K562 (cell line): ENCODE results near the gene SLC25A53. TPM values are rescaled to one million over a fixed set of nuclear protein-coding genes. Genes with fewer than 3 reads are reported as not detected.
"Not testable (repeated sequence)": the region's sequence is repeated elsewhere in the genome, so short reads cannot be mapped to it uniquely, and the experiment has no call there.

ENCODE experiments used
- ATAC-seq: fragments of 200-7000 bp; cut with Tn5 transposase; 3 replicates; pipeline ENCODE4 v1.9.1; 2020; ENCODE audit warnings: moderate library complexity
- BruUV-seq: library from RNA; stranded (reverse); fragments of 400-500 nt; replicated peaks from 2 replicates; lab custom pipeline; 2021; lab: Mats Ljungman, UMichigan
- CTCF ChIA-PET: fragments of 300-600 bp; formaldehyde crosslinking; extraction: SDS; loops from one replicate; lab custom pipeline; 2021; ENCODE audit warnings: low intra/inter-chr PET ratio; lab: Yijun Ruan, JAX
- POLR2A ChIA-PET: fragments of 300-600, 350-650 bp; sonication (Branson Sonifier 250); formaldehyde crosslinking; extraction: SDS; loops from one replicate; lab custom pipeline; 2021; ENCODE audit warnings: antibody characterized with exemption, inconsistent platforms; lab: Yijun Ruan, JAX
- DNase-seq, 4 experiments: peaks; one replicate each; pipeline versions ENCODE4 v3.0.0 to v3.0.0-alpha.2; 2011 to 2018; ENCODE audit warnings: low spot score in 3 of 4, mixed read lengths in 3 of 4; ENCODE audit errors: extremely low read depth in 1 of 4
- FAIRE-seq: peaks from 2 replicates; lab custom pipeline; 2011; peaks lifted over from hg19 to GRCh38; lab: Jason Lieb, UNC
- H2AFZ ChIP-seq: 2 replicates; pipeline ENCODE4 v1.6.0; 2011; ENCODE audit warnings: low read depth, low read length, control low read depth, inconsistent platforms
- H3K27ac ChIP-seq: fragments of 200-600 bp; 3 replicates; pipeline ENCODE4 v1.8.0; 2011; ENCODE audit warnings: low read depth, mild to moderate bottlenecking, control low read depth, inconsistent platforms, low read length, moderate library complexity, mixed read lengths; ENCODE audit errors: extremely low read depth
- H3K27me3 ChIP-seq, 2 experiments: fragments of 300-600 bp in 1 of 2; 2 replicates in 1 of 2; 3 replicates in 1 of 2; pipeline versions ENCODE4 v1.6.0 to v1.8.0; 2011; ENCODE audit warnings: inconsistent platforms in 2 of 2, low read length in 2 of 2, mild to moderate bottlenecking in 1 of 2, mixed read lengths in 1 of 2, moderate library complexity in 1 of 2; ENCODE audit not compliant: control insufficient read depth in 2 of 2, insufficient read depth in 2 of 2
- H3K36me3 ChIP-seq: fragments of 300-600 bp; 3 replicates; pipeline ENCODE4 v1.8.0; 2011; ENCODE audit warnings: mild to moderate bottlenecking, low read length, inconsistent platforms; ENCODE audit not compliant: control insufficient read depth, insufficient read depth
- H3K4me1 ChIP-seq, 2 experiments: fragments of 200-600 bp in 1 of 2; replicated peaks in 1 of 2; 2 replicates in 1 of 2; 3 replicates in 1 of 2; pipeline versions ENCODE4 v1.5.1 to v1.8.0; 2011; ENCODE audit warnings: inconsistent platforms in 2 of 2, low read length in 2 of 2, mild to moderate bottlenecking in 1 of 2, mixed read lengths in 1 of 2, moderate library complexity in 1 of 2; ENCODE audit not compliant: control insufficient read depth in 2 of 2, insufficient read depth in 2 of 2
- H3K4me2 ChIP-seq: 2 replicates; pipeline ENCODE4 v1.6.1; 2011; ENCODE audit warnings: low read length, control low read depth, inconsistent platforms, mixed read lengths; ENCODE audit not compliant: insufficient read depth
- H3K4me3 ChIP-seq: fragments of 200-600 bp; sonication (generic), shearing (Covaris generic); 2 replicates; pipeline ENCODE4 v1.5.1; 2016; ENCODE audit warnings: control low read depth, inconsistent platforms
- H3K79me2 ChIP-seq: fragments of 200-600 bp; 3 replicates; pipeline ENCODE4 v1.8.0; 2011; ENCODE audit warnings: low read length, inconsistent platforms; ENCODE audit not compliant: control insufficient read depth, insufficient read depth
- H3K9ac ChIP-seq, 2 experiments: 2 replicates each; pipeline versions ENCODE4 v1.6.0 to v1.6.1; 2011; ENCODE audit warnings: low read depth in 2 of 2, low read length in 2 of 2, control low read depth in 1 of 2, inconsistent platforms in 1 of 2, mild to moderate bottlenecking in 1 of 2, mixed read lengths in 1 of 2; ENCODE audit not compliant: insufficient read depth in 1 of 2
- H3K9me1 ChIP-seq: one replicate; pipeline ENCODE4 v1.6.0; 2011; ENCODE audit warnings: inconsistent platforms, mild to moderate bottlenecking, low read length, moderate library complexity; ENCODE audit not compliant: control insufficient read depth, insufficient read depth
- H3K9me3 ChIP-seq: replicated peaks from 2 replicates; pipeline ENCODE4 v1.5.1; 2011; ENCODE audit warnings: low read depth, low read length, inconsistent platforms; ENCODE audit not compliant: control insufficient read depth, insufficient read depth
- H4K20me1 ChIP-seq: replicated peaks from 2 replicates; pipeline ENCODE4 v1.6.1; 2011; ENCODE audit warnings: low read length, inconsistent platforms, mixed read lengths; ENCODE audit not compliant: control insufficient read depth, insufficient read depth
- E2F6 ChIP-seq, 2 experiments: IDR thresholded peaks; 2 replicates each; pipeline ENCODE4 v1.6.1; 2011; ENCODE audit warnings: borderline replicate concordance in 1 of 2, control low read depth in 1 of 2, low read depth in 1 of 2, low read length in 1 of 2, mild to moderate bottlenecking in 1 of 2, mixed read lengths in 1 of 2, moderate library complexity in 1 of 2; ENCODE audit not compliant: insufficient read depth in 1 of 2, insufficient read length in 1 of 2, poor library complexity in 1 of 2, severe bottlenecking in 1 of 2; ENCODE audit errors: extremely low read depth in 1 of 2
- ZBTB2 ChIP-seq: fragments of 450-650 bp; IDR thresholded peaks from 2 replicates; pipeline ENCODE4 v1.6.1; 2016; ENCODE audit warnings: antibody characterized with exemption
- WGBS: fragments of 100-300 bp; shearing (Covaris generic); methylation state at CpG from one replicate; pipeline ENCODE4 v1.1.6; 2016; ENCODE audit warnings: low coverage, mixed read lengths; ENCODE audit not compliant: insufficient coverage; ENCODE audit errors: missing lambda C conversion rate; 5-methylcytosine and 5-hydroxymethylcytosine counted together
- in situ Hi-C: fragments of 300-500 bp; cut with MboI; formaldehyde crosslinking; loops from 4 replicates; pipeline ENCODE4 v1.15.0; 2018; ENCODE audit warnings: inconsistent platforms, mixed read lengths
- intact Hi-C: fragments of 100-400 bp; cut with micrococcal nuclease; formaldehyde crosslinking; loops from 2 replicates; pipeline ENCODE4 v1.14.2; 2022
- polyA plus RNA-seq, 8 experiments: library from polyadenylated mRNA; depleted of rRNA in 4 of 8; stranded (reverse) in 5 of 8; unstranded in 3 of 8; fragments of >200 nt; fragmentation: Nextera tagmentation in 2 of 8; fragmentation: Illumina TruSeq in 1 of 8; extraction: Ambion mirVana in 2 of 8; extraction: Trizol in 1 of 8; gene quantifications; 2 replicates each; pipeline versions ENCODE4 v1.2.1 to v1.2.3, GENCODE V29; 2011 to 2014; ENCODE audit warnings: inconsistent platforms in 1 of 8, missing spikeins in 1 of 8
- total RNA-seq, 7 experiments: library from RNA; depleted of rRNA in 6 of 7; stranded (reverse); fragments of >200 nt in 6 of 7; fragmentation: Illumina TruSeq in 2 of 7; extraction: Trizol in 2 of 7; gene quantifications; 2 replicates each; pipeline versions ENCODE4 v1.2.1 to v1.2.3, GENCODE V29; 2011 to 2021; ENCODE audit warnings: low replicate concordance in 1 of 7

SLC25A53 gene
- total and polyA plus RNA-seq, 9 of the 15 experiments (the other 6 are each of a cell fraction or from before 2014, with no cell fraction given): 2.4 to 8.6 (median 5.6) TPM

- BruUV-seq: no TSS peak
- POLR2A ChIA-PET: no interaction called here
- H4K20me1 ChIP-seq: no peaks in the 10 kb centered on the region
- no peaks in the 10 kb centered on the region for H3K9me1 ChIP-seq
- peak within 1 kb of the TSS in 1 of 2 experiments; percentile 45; a peak in 1 of 4 replicates for H3K9ac ChIP-seq
- 22% methylated on average over 11 of the region's 67 CpGs for WGBS
- peak; percentile 60 for ATAC-seq
- no peak within 1 kb of the TSS for H3K27ac ChIP-seq
- peak within 1 kb of the TSS; percentile 18; the same call in 1 of the 2 replicates for H3K4me3 ChIP-seq
- CTCF ChIA-PET: no interaction called here
- peaks cover 8 to 31% of the 10 kb centered on the region in 2 experiments for H3K27me3 ChIP-seq
- in situ Hi-C loops (no loop called here), intact Hi-C loops (no loop called here)
- no peak within 1 kb of the TSS for H2AFZ ChIP-seq
- TF ChIP-seq ZBTB2 (no peak), E2F6 (IDR thresholded peaks at IDR 0.05; ENCODE audit: borderline replicate concordance in 1 of 2, extremely low read depth in 1 of 2, insufficient read depth in 1 of 2, insufficient read length in 1 of 2, low read depth in 1 of 2, low read length in 1 of 2, poor library complexity in 1 of 2, severe bottlenecking in 1 of 2) (peak in 1 of 2 experiments; percentile 18)
- peak; percentile 3 to 34 (median 26) for DNase-seq
- no peaks in the 10 kb centered on the region for H3K79me2 ChIP-seq
- H3K4me1 ChIP-seq: peaks cover 0 to 7% of the 10 kb centered on the region in 2 experiments; a peak in 2 of 5 replicates
- no peaks in the 10 kb centered on the region for H3K36me3 ChIP-seq
- H3K4me2 ChIP-seq: no peak within 1 kb of the TSS
- no peak for FAIRE-seq
- H3K9me3 ChIP-seq: no peaks in the 10 kb centered on the region
Observed at GRCh38 chrX:104112326-104112951, 44.4 kb downstream of the SLC25A53 start, which contains the start of gene ZCCHC18. Gene ZCCHC18 (plus strand): TSS chrX:104112523. CDS start chrX:104114112, 1,589 bp downstream.

- intact Hi-C loops, BruUV-seq, POLR2A ChIA-PET, ATAC-seq, H4K20me1 ChIP-seq, H3K9me3 ChIP-seq, H2AFZ ChIP-seq, DNase-seq, H3K4me1 ChIP-seq, H3K4me3 ChIP-seq, H3K79me2 ChIP-seq, H3K36me3 ChIP-seq, FAIRE-seq, in situ Hi-C loops, H3K9me1 ChIP-seq, H3K27ac ChIP-seq, H3K4me2 ChIP-seq, H3K9ac ChIP-seq: not testable (repeated sequence)
- peaks cover 8 to 31% of the 10 kb centered on the region in 2 experiments for H3K27me3 ChIP-seq
- 0% methylated on average over 6 of the region's 6 CpGs for WGBS
- CTCF ChIA-PET: interaction anchor here (0.5 kb wide), 1 partner anchor 454 kb away, joined by 3 read pairs; no protein-coding TSS in a partner anchor
Observed at GRCh38 chrX:104110491-104111240, 46.1 kb downstream of the SLC25A53 start.
